ENCODE measurements around the gene ZNF566.

DNA sequence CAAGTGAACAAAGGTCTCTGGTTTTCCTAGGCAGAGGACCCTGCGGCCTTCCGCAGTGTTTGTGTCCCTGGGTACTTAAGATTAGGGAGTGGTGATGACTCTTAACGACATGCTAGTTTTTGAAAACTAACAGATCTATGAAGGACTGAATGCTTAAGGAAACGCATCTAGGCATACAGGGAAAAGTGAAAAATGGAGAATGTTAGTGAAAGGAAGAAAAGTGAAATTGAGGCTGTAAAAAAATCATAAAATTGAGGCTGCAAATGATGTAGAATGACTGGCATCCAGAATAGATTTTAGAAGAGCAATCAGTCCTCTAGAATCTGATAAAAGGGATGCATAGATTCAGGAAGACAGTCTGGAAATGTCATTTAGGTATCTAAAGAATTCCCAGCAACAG lies 35.3 kb upstream of the ZNF566 start:
- TF ChIP-seq GABPA (IDR thresholded peaks at IDR 0.05; ENCODE audit: low read depth) (no peak), JUND (IDR thresholded peaks at IDR 0.05) (no peak), EZH2phosphoT487 (IDR thresholded peaks at IDR 0.05; ENCODE audit: borderline replicate concordance, low read depth) (no peak), POLR2AphosphoS5 (IDR thresholded peaks at IDR 0.05; ENCODE audit: low read depth, low read length) (no peak), ELF1 (IDR thresholded peaks at IDR 0.05) (no peak), FOXJ3 (CRISPR knock-in tag; IDR thresholded peaks at IDR 0.05) (no peak), EP300 (IDR thresholded peaks at IDR 0.05; ENCODE audit: borderline replicate concordance in 1 of 2, low read depth in 1 of 2, low read length in 1 of 2) (no peak)
- TF ChIP-seq, protein P1, sequence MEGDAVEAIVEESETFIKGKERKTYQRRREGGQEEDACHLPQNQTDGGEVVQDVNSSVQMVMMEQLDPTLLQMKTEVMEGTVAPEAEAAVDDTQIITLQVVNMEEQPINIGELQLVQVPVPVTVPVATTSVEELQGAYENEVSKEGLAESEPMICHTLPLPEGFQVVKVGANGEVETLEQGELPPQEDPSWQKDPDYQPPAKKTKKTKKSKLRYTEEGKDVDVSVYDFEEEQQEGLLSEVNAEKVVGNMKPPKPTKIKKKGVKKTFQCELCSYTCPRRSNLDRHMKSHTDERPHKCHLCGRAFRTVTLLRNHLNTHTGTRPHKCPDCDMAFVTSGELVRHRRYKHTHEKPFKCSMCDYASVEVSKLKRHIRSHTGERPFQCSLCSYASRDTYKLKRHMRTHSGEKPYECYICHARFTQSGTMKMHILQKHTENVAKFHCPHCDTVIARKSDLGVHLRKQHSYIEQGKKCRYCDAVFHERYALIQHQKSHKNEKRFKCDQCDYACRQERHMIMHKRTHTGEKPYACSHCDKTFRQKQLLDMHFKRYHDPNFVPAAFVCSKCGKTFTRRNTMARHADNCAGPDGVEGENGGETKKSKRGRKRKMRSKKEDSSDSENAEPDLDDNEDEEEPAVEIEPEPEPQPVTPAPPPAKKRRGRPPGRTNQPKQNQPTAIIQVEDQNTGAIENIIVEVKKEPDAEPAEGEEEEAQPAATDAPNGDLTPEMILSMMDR (IDR thresholded peaks at IDR 0.05) = no peak
- TF ChIP-seq, protein P2, sequence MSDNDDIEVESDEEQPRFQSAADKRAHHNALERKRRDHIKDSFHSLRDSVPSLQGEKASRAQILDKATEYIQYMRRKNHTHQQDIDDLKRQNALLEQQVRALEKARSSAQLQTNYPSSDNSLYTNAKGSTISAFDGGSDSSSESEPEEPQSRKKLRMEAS (IDR thresholded peaks at IDR 0.05; ENCODE audit: low read depth) = no peak
- TF ChIP-seq, protein P3, sequence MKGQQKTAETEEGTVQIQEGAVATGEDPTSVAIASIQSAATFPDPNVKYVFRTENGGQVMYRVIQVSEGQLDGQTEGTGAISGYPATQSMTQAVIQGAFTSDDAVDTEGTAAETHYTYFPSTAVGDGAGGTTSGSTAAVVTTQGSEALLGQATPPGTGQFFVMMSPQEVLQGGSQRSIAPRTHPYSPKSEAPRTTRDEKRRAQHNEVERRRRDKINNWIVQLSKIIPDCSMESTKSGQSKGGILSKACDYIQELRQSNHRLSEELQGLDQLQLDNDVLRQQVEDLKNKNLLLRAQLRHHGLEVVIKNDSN (IDR thresholded peaks at IDR 0.05; ENCODE audit: borderline replicate concordance, low read depth) = no peak
- TF ChIP-seq, protein P4, sequence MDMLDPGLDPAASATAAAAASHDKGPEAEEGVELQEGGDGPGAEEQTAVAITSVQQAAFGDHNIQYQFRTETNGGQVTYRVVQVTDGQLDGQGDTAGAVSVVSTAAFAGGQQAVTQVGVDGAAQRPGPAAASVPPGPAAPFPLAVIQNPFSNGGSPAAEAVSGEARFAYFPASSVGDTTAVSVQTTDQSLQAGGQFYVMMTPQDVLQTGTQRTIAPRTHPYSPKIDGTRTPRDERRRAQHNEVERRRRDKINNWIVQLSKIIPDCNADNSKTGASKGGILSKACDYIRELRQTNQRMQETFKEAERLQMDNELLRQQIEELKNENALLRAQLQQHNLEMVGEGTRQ (IDR thresholded peaks at IDR 0.05; ENCODE audit: borderline replicate concordance, low read depth, low read length) = no peak
- TF ChIP-seq, protein P5, sequence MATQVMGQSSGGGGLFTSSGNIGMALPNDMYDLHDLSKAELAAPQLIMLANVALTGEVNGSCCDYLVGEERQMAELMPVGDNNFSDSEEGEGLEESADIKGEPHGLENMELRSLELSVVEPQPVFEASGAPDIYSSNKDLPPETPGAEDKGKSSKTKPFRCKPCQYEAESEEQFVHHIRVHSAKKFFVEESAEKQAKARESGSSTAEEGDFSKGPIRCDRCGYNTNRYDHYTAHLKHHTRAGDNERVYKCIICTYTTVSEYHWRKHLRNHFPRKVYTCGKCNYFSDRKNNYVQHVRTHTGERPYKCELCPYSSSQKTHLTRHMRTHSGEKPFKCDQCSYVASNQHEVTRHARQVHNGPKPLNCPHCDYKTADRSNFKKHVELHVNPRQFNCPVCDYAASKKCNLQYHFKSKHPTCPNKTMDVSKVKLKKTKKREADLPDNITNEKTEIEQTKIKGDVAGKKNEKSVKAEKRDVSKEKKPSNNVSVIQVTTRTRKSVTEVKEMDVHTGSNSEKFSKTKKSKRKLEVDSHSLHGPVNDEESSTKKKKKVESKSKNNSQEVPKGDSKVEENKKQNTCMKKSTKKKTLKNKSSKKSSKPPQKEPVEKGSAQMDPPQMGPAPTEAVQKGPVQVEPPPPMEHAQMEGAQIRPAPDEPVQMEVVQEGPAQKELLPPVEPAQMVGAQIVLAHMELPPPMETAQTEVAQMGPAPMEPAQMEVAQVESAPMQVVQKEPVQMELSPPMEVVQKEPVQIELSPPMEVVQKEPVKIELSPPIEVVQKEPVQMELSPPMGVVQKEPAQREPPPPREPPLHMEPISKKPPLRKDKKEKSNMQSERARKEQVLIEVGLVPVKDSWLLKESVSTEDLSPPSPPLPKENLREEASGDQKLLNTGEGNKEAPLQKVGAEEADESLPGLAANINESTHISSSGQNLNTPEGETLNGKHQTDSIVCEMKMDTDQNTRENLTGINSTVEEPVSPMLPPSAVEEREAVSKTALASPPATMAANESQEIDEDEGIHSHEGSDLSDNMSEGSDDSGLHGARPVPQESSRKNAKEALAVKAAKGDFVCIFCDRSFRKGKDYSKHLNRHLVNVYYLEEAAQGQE (IDR thresholded peaks at IDR 0.05; ENCODE audit: low read depth, low read length) = no peak
